Keratinocyte (primary cell): ENCODE results near the gene SLC25A19. TPM values are rescaled to one million over a fixed set of nuclear protein-coding genes. Genes with fewer than 3 reads are reported as not detected.

Experiments used
- DNase-seq: peaks from one replicate; pipeline ENCODE4 v3.0.0-alpha.2; 2011; ENCODE audit warnings: low read depth, missing footprints, low spot score
- FAIRE-seq: peaks from 2 replicates; lab custom pipeline; 2011; peaks lifted over from hg19 to GRCh38; lab: Jason Lieb, UNC
- H2AFZ ChIP-seq: 2 replicates; pipeline ENCODE4 v1.6.0; 2012; ENCODE audit warnings: low read length, control low read depth, inconsistent platforms; ENCODE audit not compliant: control insufficient read depth
- H3K27ac ChIP-seq: 2 replicates; pipeline ENCODE4 v1.5.1; 2011; ENCODE audit warnings: low read length; ENCODE audit not compliant: control insufficient read depth, insufficient read depth
- H3K27me3 ChIP-seq: 3 replicates; pipeline ENCODE4 v1.6.0; 2011; ENCODE audit warnings: low read length; ENCODE audit not compliant: control insufficient read depth, insufficient read depth; ENCODE audit errors: extremely low read depth
- H3K36me3 ChIP-seq, 2 experiments: 2 replicates in 1 of 2; 3 replicates in 1 of 2; pipeline ENCODE4 v1.5.1; 2011; ENCODE audit warnings: low read length in 2 of 2, mild to moderate bottlenecking in 1 of 2; ENCODE audit not compliant: control insufficient read depth in 2 of 2, insufficient read depth in 2 of 2; ENCODE audit errors: extremely low read depth in 1 of 2
- H3K4me1 ChIP-seq: 3 replicates; pipeline ENCODE4 v1.5.1; 2011; ENCODE audit warnings: low read length; ENCODE audit not compliant: control insufficient read depth, insufficient read depth; ENCODE audit errors: extremely low read depth
- H3K4me2 ChIP-seq: 3 replicates; pipeline ENCODE4 v1.6.0; 2011; ENCODE audit warnings: low read depth, low read length; ENCODE audit not compliant: control insufficient read depth, insufficient read depth; ENCODE audit errors: extremely low read depth
- H3K4me3 ChIP-seq, 3 experiments: fragments of 200-600 bp in 1 of 3; sonication (generic) in 1 of 3; 2 replicates in 2 of 3; 3 replicates in 1 of 3; pipeline ENCODE4 v1.5.1; 2011 to 2016; ENCODE audit warnings: low read length in 3 of 3, mild to moderate bottlenecking in 3 of 3, control low read depth in 2 of 3, inconsistent platforms in 1 of 3, low read depth in 1 of 3, mixed read lengths in 1 of 3, mixed run types in 1 of 3, moderate library complexity in 1 of 3; ENCODE audit not compliant: control insufficient read depth in 2 of 3, insufficient read depth in 2 of 3; ENCODE audit errors: extremely low read depth in 1 of 3
- H3K79me2 ChIP-seq: 2 replicates; pipeline ENCODE4 v1.6.0; 2012; ENCODE audit warnings: low read length; ENCODE audit not compliant: control insufficient read depth, insufficient read depth
- H3K9ac ChIP-seq: 3 replicates; pipeline ENCODE4 v1.6.0; 2011; ENCODE audit warnings: low read length; ENCODE audit not compliant: control insufficient read depth, insufficient read depth; ENCODE audit errors: extremely low read depth
- H3K9me1 ChIP-seq: 3 replicates; pipeline ENCODE4 v1.6.0; 2011; ENCODE audit warnings: low read length; ENCODE audit not compliant: control insufficient read depth, insufficient read depth; ENCODE audit errors: extremely low read depth
- H3K9me3 ChIP-seq: 2 replicates; pipeline ENCODE4 v1.5.1; 2012; ENCODE audit warnings: low read depth, low read length; ENCODE audit not compliant: control insufficient read depth
- H4K20me1 ChIP-seq: 3 replicates; pipeline ENCODE4 v1.6.0; 2011; ENCODE audit warnings: low read length; ENCODE audit not compliant: control insufficient read depth, insufficient read depth; ENCODE audit errors: extremely low read depth
- EZH2 ChIP-seq: IDR thresholded peaks from one replicate; pipeline ENCODE4 v1.6.1; 2012; ENCODE audit warnings: inconsistent platforms, mild to moderate bottlenecking, low read length, moderate library complexity
- dilution Hi-C: fragments of 300-500 bp; cut with MboI; formaldehyde crosslinking; loops from one replicate; pipeline ENCODE4 v1.7.0; 2020; ENCODE audit warnings: low sequenced_read_pairs; ENCODE audit not compliant: extremely low pct_ligation_motif_present
- polyA plus RNA-seq, 5 experiments: library from polyadenylated mRNA; depleted of rRNA in 3 of 5; stranded (reverse) in 3 of 5; stranded (forward) in 1 of 5; unstranded in 1 of 5; fragments of >200 nt; gene quantifications; 1 replicate in 1 of 5; 2 replicates in 3 of 5; 3 replicates in 1 of 5; pipeline versions ENCODE4 v1.2.1 to v1.2.3, GENCODE V29; 2011 to 2012; ENCODE audit warnings: missing spikeins in 2 of 5, low read depth in 1 of 5, low replicate concordance in 1 of 5
- TF ChIP-seq, protein P1 (sequence below), 3 experiments: IDR thresholded peaks in 1 of 3; conservative IDR thresholded peaks in 1 of 3; optimal IDR thresholded peaks in 1 of 3; 2 replicates in 2 of 3; 3 replicates in 1 of 3; pipeline versions ENCODE3 to v1.5.1; 2011; ENCODE audit warnings: low read length in 3 of 3, mild to moderate bottlenecking in 3 of 3, moderate library complexity in 2 of 3, control low read depth in 1 of 3, inconsistent platforms in 1 of 3; ENCODE audit not compliant: insufficient read depth in 2 of 3; ENCODE audit errors: extremely low read depth in 1 of 3

Gene SLC25A19
- polyA plus RNA-seq, 1 donor (not counting 4 experiments of a cell fraction or from before 2014, with no cell fraction given), result 7.0 TPM

DNA sequence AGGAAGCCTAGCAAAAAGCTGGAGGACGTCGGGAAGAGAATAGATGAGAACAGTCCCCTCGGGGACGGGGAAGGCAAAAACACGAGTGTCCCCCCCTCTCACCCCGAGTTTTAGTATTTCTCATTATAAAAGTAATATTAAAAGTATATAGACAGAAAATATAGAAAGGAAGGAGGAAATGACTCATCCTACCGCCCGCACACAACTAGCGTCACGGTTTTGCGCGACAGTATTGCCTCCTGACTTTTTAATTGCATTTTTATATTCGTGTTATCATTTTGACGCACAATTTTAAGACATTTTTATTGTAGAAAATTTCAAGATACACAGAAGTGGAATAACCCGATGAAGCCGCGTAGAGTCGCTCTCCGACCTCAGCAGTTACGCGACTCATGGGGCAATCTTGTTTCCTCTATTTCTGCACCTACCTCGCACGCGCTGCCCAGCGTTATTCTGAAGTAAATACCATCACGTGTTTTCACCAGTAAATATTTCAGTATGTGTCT, 652 bp upstream of the SLC25A19 start:
- H3K9me3 ChIP-seq, result no peaks in the 10 kb centered on the region
- peak overlapping the region; percentile 98 for H2AFZ ChIP-seq
- no peak for DNase-seq
- dilution Hi-C loops, result no loop called here
- peak overlapping the region; percentile 96 for H3K27ac ChIP-seq
- peaks cover 3 to 10% of the 10 kb centered on the region in 2 experiments for H3K36me3 ChIP-seq
- H3K4me3 ChIP-seq, result peak overlapping the region; percentile 58 to 94 (median 89)
- H3K9ac ChIP-seq, result peak overlapping the region; percentile 93
- no peaks in the 10 kb centered on the region for H4K20me1 ChIP-seq
- H3K4me2 ChIP-seq, result peak overlapping the region; percentile 91
- H3K4me1 ChIP-seq, result peaks cover 10% of the 10 kb centered on the region
- TF ChIP-seq EZH2, result no peak
- TF ChIP-seq, protein P1, sequence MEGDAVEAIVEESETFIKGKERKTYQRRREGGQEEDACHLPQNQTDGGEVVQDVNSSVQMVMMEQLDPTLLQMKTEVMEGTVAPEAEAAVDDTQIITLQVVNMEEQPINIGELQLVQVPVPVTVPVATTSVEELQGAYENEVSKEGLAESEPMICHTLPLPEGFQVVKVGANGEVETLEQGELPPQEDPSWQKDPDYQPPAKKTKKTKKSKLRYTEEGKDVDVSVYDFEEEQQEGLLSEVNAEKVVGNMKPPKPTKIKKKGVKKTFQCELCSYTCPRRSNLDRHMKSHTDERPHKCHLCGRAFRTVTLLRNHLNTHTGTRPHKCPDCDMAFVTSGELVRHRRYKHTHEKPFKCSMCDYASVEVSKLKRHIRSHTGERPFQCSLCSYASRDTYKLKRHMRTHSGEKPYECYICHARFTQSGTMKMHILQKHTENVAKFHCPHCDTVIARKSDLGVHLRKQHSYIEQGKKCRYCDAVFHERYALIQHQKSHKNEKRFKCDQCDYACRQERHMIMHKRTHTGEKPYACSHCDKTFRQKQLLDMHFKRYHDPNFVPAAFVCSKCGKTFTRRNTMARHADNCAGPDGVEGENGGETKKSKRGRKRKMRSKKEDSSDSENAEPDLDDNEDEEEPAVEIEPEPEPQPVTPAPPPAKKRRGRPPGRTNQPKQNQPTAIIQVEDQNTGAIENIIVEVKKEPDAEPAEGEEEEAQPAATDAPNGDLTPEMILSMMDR (optimal IDR thresholded peaks at IDR 0.05 in 1 of 3, IDR thresholded peaks at IDR 0.05 in 1 of 3, conservative IDR thresholded peaks at IDR 0.05 in 1 of 3; ENCODE audit: extremely low read depth in 1 of 3, insufficient read depth in 2 of 3, low read length in 3 of 3), result peak in 1 of 3 experiments; percentile 32
- no peaks in the 10 kb centered on the region for H3K27me3 ChIP-seq
- H3K79me2 ChIP-seq, result peaks cover 7% of the 10 kb centered on the region
- no peak for FAIRE-seq
- no peaks in the 10 kb centered on the region for H3K9me1 ChIP-seq

DNA sequence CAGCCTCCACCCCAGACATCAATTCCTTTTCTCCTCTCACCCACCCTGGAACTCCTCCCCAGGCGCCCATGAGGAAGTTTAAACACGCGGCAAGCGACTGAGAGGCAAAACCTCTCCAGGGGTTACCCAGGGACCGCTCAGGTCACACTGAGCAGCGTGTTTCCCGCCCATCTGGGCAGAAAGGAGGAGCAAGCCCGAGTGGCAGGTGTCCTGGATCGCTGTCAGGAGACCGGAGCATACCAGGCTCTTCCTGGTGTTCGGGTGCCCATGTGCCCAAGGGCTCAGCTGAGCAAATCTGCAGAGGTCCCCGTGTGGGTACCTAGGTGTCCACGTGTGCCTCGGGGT, 491 bp downstream of the SLC25A19 start:
- FAIRE-seq (no peak), DNase-seq (no peak)
- H3K36me3 ChIP-seq, result peaks cover 3 to 10% of the 10 kb centered on the region in 2 experiments
- H2AFZ ChIP-seq, result peak overlapping the region; percentile 85
- H3K27ac ChIP-seq, result peak overlapping the region; percentile 38
- H3K4me3 ChIP-seq, result peak overlapping the region; percentile 58 to 85 (median 84)
- H3K9ac ChIP-seq, result peak overlapping the region; percentile 93
- no peaks in the 10 kb centered on the region for H3K27me3 ChIP-seq
- dilution Hi-C loops, result no loop called here
- H3K9me1 ChIP-seq, result no peaks in the 10 kb centered on the region
- H3K9me3 ChIP-seq, result no peaks in the 10 kb centered on the region
- H3K4me2 ChIP-seq, result peak overlapping the region; percentile 88
- peaks cover 7% of the 10 kb centered on the region for H3K79me2 ChIP-seq
- H4K20me1 ChIP-seq, result no peaks in the 10 kb centered on the region
- peaks cover 10% of the 10 kb centered on the region for H3K4me1 ChIP-seq
- TF ChIP-seq, protein P1 (optimal IDR thresholded peaks at IDR 0.05 in 1 of 3, IDR thresholded peaks at IDR 0.05 in 1 of 3, conservative IDR thresholded peaks at IDR 0.05 in 1 of 3; ENCODE audit: extremely low read depth in 1 of 3, insufficient read depth in 2 of 3, low read length in 3 of 3), result no peak
- TF ChIP-seq EZH2, result no peak
